Endometrium (tissue), 2 donors: Measurements from ENCODE around the gene TRMT10C.
"Not testable (repeated sequence)": the region's sequence is repeated elsewhere in the genome, so short reads cannot be mapped to it uniquely, and the experiment has no call there.

ENCODE experiments used
- FAIRE-seq: peaks from 2 replicates; lab custom pipeline; 2012; peaks lifted over from hg19 to GRCh38; lab: Jason Lieb, UNC
- donor health status: control.
- donor health status: control.

TRMT10C gene

GRCh38 chr3:101548527-101549105, 13.1 kb upstream of the TRMT10C start:
- no peak for FAIRE-seq

- no peak for FAIRE-seq
These were observed 12.2 kb upstream of the TRMT10C start for GRCh38 chr3:101549473-101549872.

- FAIRE-seq: not testable (repeated sequence)
These were observed 10.1 kb upstream of the TRMT10C start for GRCh38 chr3:101551359-101552081.

GRCh38 chr3:101553381-101553780, 8.3 kb upstream of the TRMT10C start:
- not testable (repeated sequence) for FAIRE-seq

- no peak for FAIRE-seq
These were observed 5.6 kb upstream of the TRMT10C start for GRCh38 chr3:101556064-101556463.

- no peak for FAIRE-seq
These were observed 6.1 kb downstream of the TRMT10C start for GRCh38 chr3:101567528-101568317.

GRCh38 chr3:101571028-101571895, 9.6 kb downstream of the TRMT10C start:
- FAIRE-seq: no peak

- peak; percentile 95 for FAIRE-seq
These were observed 12.1 kb downstream of the TRMT10C start, which contains the start of gene PCNP for GRCh38 chr3:101573449-101574387. Gene PCNP (plus strand): TSS chr3:101574180. CDS start chr3:101574216, 36 bp downstream.

- no peak for FAIRE-seq
These were observed 12.9 kb downstream of the TRMT10C start for GRCh38 chr3:101574388-101575112.

- no peak for FAIRE-seq
These were observed 15.6 kb downstream of the TRMT10C start for GRCh38 chr3:101577286-101577685.

GRCh38 chr3:101588616-101589015, 26.9 kb downstream of the TRMT10C start:
- FAIRE-seq: no peak

GRCh38 chr3:101591071-101591470, 29.4 kb downstream of the TRMT10C start:
- FAIRE-seq: no peak

- FAIRE-seq: no peak
These were observed 41.1 kb downstream of the TRMT10C start for GRCh38 chr3:101602731-101603130.

GRCh38 chr3:101603184-101603583, 41.5 kb downstream of the TRMT10C start:
- FAIRE-seq: no peak

- FAIRE-seq: not testable (repeated sequence)
These were observed 43.7 kb downstream of the TRMT10C start for GRCh38 chr3:101605398-101605797.

- FAIRE-seq: no peak
These were observed 49.4 kb downstream of the TRMT10C start for GRCh38 chr3:101611023-101611422.

- not testable (repeated sequence) for FAIRE-seq
These were observed 51.3 kb downstream of the TRMT10C start for GRCh38 chr3:101613014-101613413.

- no peak for FAIRE-seq
These were observed 53.9 kb downstream of the TRMT10C start for GRCh38 chr3:101615525-101615924.
